Activated naive CD4-positive, alpha-beta T cell treated with anti-CD3 and anti-CD28 coated beads, Interleukin-2, amount 10 ng/mL, durations not matched to agents 7 days and 5 days (primary cell): ENCODE results near the gene AIFM3.
"Not testable (repeated sequence)": the region's sequence is repeated elsewhere in the genome, so short reads cannot be mapped to it uniquely, and the experiment has no call there.

Source experiments
- CTCF ChIA-PET: fragments of 350-600 bp; sonication (Branson Sonifier 250); formaldehyde crosslinking; loops from one replicate; lab custom pipeline; 2021; ENCODE audit warnings: antibody characterized with exemption; lab: Charles Lee
- DNase-seq: peaks from one replicate; pipeline ENCODE4 v3.0.0-alpha.2; 2020
- H3K27ac Mint-ChIP-seq: one replicate; pipeline ENCODE4 v1.8.0; 2021; ENCODE audit warnings: mild to moderate bottlenecking, moderate library complexity, mixed read lengths
- H3K27me3 Mint-ChIP-seq: one replicate; pipeline ENCODE4 v1.8.0; 2021; ENCODE audit warnings: mild to moderate bottlenecking, mixed read lengths
- H3K36me3 Mint-ChIP-seq: one replicate; pipeline ENCODE4 v1.8.0; 2021; ENCODE audit warnings: mixed read lengths
- H3K4me1 Mint-ChIP-seq: one replicate; pipeline ENCODE4 v1.8.0; 2021; ENCODE audit warnings: mixed read lengths
- H3K4me3 Mint-ChIP-seq: one replicate; pipeline ENCODE4 v1.8.0; 2021; ENCODE audit warnings: mild to moderate bottlenecking, moderate library complexity, mixed read lengths
- H3K9me3 Mint-ChIP-seq: one replicate; pipeline ENCODE4 v1.8.0; 2021; ENCODE audit warnings: mixed read lengths

AIFM3 gene

GRCh38 chr22:20999350-21000206 lies 32.5 kb downstream of the AIFM3 start:
- no peak for DNase-seq
- no peaks in the 10 kb centered on the region for H3K27me3 Mint-ChIP-seq
- CTCF ChIA-PET: interaction anchor here (2.8 kb wide), 1 partner anchor 18 kb away, joined by 8 read pairs; the partner anchor contains the start of gene LZTR1
- H3K36me3 Mint-ChIP-seq: peaks cover 21% of the 10 kb centered on the region
- H3K27ac Mint-ChIP-seq: no peak overlapping the region
- H3K9me3 Mint-ChIP-seq: no peaks in the 10 kb centered on the region
- peak overlapping the region; percentile 94 for H3K4me3 Mint-ChIP-seq
- H3K4me1 Mint-ChIP-seq: peaks cover 39% of the 10 kb centered on the region

GRCh38 chr22:21000207-21000986 lies 33.3 kb downstream of the AIFM3 start:
- Mint-ChIP-seq H3K4me3 (peak overlapping the region; percentile 94), H3K9me3 (no peaks in the 10 kb centered on the region), H3K27me3 (no peaks in the 10 kb centered on the region), H3K4me1 (peaks cover 39% of the 10 kb centered on the region), H3K27ac (peak overlapping the region; percentile 96), H3K36me3 (peaks cover 16% of the 10 kb centered on the region)
- CTCF ChIA-PET: interaction anchor here (1.0 to 2.8 kb wide), 3 partner anchors 14 to 114 kb away, joined by 4 to 8 read pairs (median 4); partner anchors contain the start of gene LZTR1
- no peak for DNase-seq

GRCh38 chr22:21000987-21001600 lies 34.0 kb downstream of the AIFM3 start:
- Mint-ChIP-seq H3K4me3 (peak overlapping the region; percentile 94), H3K4me1 (peaks cover 39% of the 10 kb centered on the region), H3K36me3 (peaks cover 15% of the 10 kb centered on the region), H3K27me3 (no peaks in the 10 kb centered on the region), H3K9me3 (no peaks in the 10 kb centered on the region), H3K27ac (peak overlapping the region; percentile 96)
- DNase-seq: no peak
- CTCF ChIA-PET: interaction anchor here (1.0 to 2.8 kb wide), 3 partner anchors 15 to 115 kb away, joined by 4 to 8 read pairs (median 4); partner anchors contain the start of gene LZTR1

GRCh38 chr22:21001601-21002325 lies 34.7 kb downstream of the AIFM3 start, which contains the start of gene THAP7:
TSS of gene THAP7 (minus strand) at chr22:21002118. CDS start at chr22:21001911, 207 bp downstream.
- CTCF ChIA-PET: interaction anchor here (1.0 to 2.8 kb wide), 2 partner anchors 15 to 20 kb away, joined by 4 to 8 read pairs; partner anchors contain the start of gene LZTR1
- H3K27ac Mint-ChIP-seq: peak within 1 kb of the TSS; percentile 96
- peak within 1 kb of the TSS; percentile 94 for H3K4me3 Mint-ChIP-seq
- H3K36me3 Mint-ChIP-seq: peaks cover 10% of the 10 kb centered on the region
- H3K27me3 Mint-ChIP-seq: no peaks in the 10 kb centered on the region
- no peaks in the 10 kb centered on the region for H3K9me3 Mint-ChIP-seq
- H3K4me1 Mint-ChIP-seq: peaks cover 39% of the 10 kb centered on the region
- peak; percentile 98 for DNase-seq

GRCh38 chr22:21003782-21004181 lies 36.7 kb downstream of the AIFM3 start:
- Mint-ChIP-seq H3K9me3 (no peaks in the 10 kb centered on the region), H3K27me3 (no peaks in the 10 kb centered on the region), H3K36me3 (peaks cover 5% of the 10 kb centered on the region), H3K4me3 (peak overlapping the region; percentile 94), H3K27ac (peak overlapping the region; percentile 96), H3K4me1 (peaks cover 37% of the 10 kb centered on the region)
- no peak for DNase-seq
- CTCF ChIA-PET: interaction anchor here (0.6 to 1.8 kb wide), 3 partner anchors 18 to 745 kb away, joined by 3 to 6 read pairs (median 4); no protein-coding TSS in a partner anchor

GRCh38 chr22:21009208-21009607 lies 42.2 kb downstream of the AIFM3 start:
- H3K36me3 Mint-ChIP-seq, DNase-seq, CTCF ChIA-PET, H3K9me3 Mint-ChIP-seq, H3K4me1 Mint-ChIP-seq, H3K27ac Mint-ChIP-seq, H3K4me3 Mint-ChIP-seq: not testable (repeated sequence)
- H3K27me3 Mint-ChIP-seq: peaks cover 17% of the 10 kb centered on the region

GRCh38 chr22:21009638-21010425 lies 42.8 kb downstream of the AIFM3 start:
- H3K27me3 Mint-ChIP-seq: peaks cover 23% of the 10 kb centered on the region
- H3K9me3 Mint-ChIP-seq: no peaks in the 10 kb centered on the region
- peak; percentile 74 for DNase-seq
- H3K4me1 Mint-ChIP-seq: peaks cover 15% of the 10 kb centered on the region
- H3K4me3 Mint-ChIP-seq: no peak overlapping the region
- CTCF ChIA-PET: no interaction called here
- H3K27ac Mint-ChIP-seq: no peak overlapping the region
- H3K36me3 Mint-ChIP-seq: no peaks in the 10 kb centered on the region

GRCh38 chr22:21010426-21011113 lies 43.5 kb downstream of the AIFM3 start:
- Mint-ChIP-seq H3K4me1 (peaks cover 22% of the 10 kb centered on the region), H3K36me3 (no peaks in the 10 kb centered on the region), H3K27ac (no peak overlapping the region), H3K27me3 (peaks cover 31% of the 10 kb centered on the region), H3K9me3 (no peaks in the 10 kb centered on the region), H3K4me3 (no peak overlapping the region)
- CTCF ChIA-PET: no interaction called here
- DNase-seq: no peak

GRCh38 chr22:21012446-21013407 lies 45.7 kb downstream of the AIFM3 start:
- no peak for DNase-seq
- CTCF ChIA-PET: no interaction called here
- no peaks in the 10 kb centered on the region for H3K9me3 Mint-ChIP-seq
- no peak overlapping the region for H3K27ac Mint-ChIP-seq
- peaks cover 51% of the 10 kb centered on the region for H3K27me3 Mint-ChIP-seq
- no peak overlapping the region for H3K4me3 Mint-ChIP-seq
- peaks cover 22% of the 10 kb centered on the region for H3K4me1 Mint-ChIP-seq
- H3K36me3 Mint-ChIP-seq: no peaks in the 10 kb centered on the region

GRCh38 chr22:21013657-21014201 lies 46.7 kb downstream of the AIFM3 start:
- Mint-ChIP-seq H3K9me3 (no peaks in the 10 kb centered on the region), H3K27ac (no peak overlapping the region), H3K27me3 (peaks cover 57% of the 10 kb centered on the region), H3K4me1 (peaks cover 22% of the 10 kb centered on the region), H3K36me3 (no peaks in the 10 kb centered on the region), H3K4me3 (peak overlapping the region; percentile 62)
- DNase-seq: no peak
- CTCF ChIA-PET: no interaction called here

- H3K4me3 Mint-ChIP-seq: peak overlapping the region; percentile 62
- no peak overlapping the region for H3K27ac Mint-ChIP-seq
- no peaks in the 10 kb centered on the region for H3K9me3 Mint-ChIP-seq
- CTCF ChIA-PET: interaction anchor here (1.0 to 1.1 kb wide), 2 partner anchors 30 to 88 kb away, joined by 3 read pairs; no protein-coding TSS in a partner anchor
- H3K27me3 Mint-ChIP-seq: peaks cover 62% of the 10 kb centered on the region
- H3K4me1 Mint-ChIP-seq: peaks cover 22% of the 10 kb centered on the region
- peak; percentile 89 for DNase-seq
- H3K36me3 Mint-ChIP-seq: no peaks in the 10 kb centered on the region
These were observed 47.2 kb downstream of the AIFM3 start for GRCh38 chr22:21014202-21014725.
